HEK293 (cell line): Measurements from ENCODE around the gene PLEKHG4B.

Experiments used
- CTCF ChIA-PET: fragments of 350-600 bp; formaldehyde crosslinking; extraction: SDS; loops from one replicate; lab custom pipeline; 2021; ENCODE audit warnings: antibody characterized with exemption; lab: Yijun Ruan, JAX
- POLR2A ChIA-PET: fragments of 300-600 bp; formaldehyde crosslinking; extraction: SDS; loops from one replicate; lab custom pipeline; 2020; ENCODE audit warnings: antibody characterized with exemption, inconsistent platforms; lab: Yijun Ruan, JAX
- H3K27ac ChIP-seq: fragments of 200-500 bp; sonication (Bioruptor generic); 2 replicates; pipeline ENCODE4 v1.5.1; 2014; ENCODE audit warnings: low read depth, low read length, control low read depth, inconsistent platforms; ENCODE audit errors: extremely low read depth
- H3K36me3 ChIP-seq, 2 experiments: fragments of 200-500 bp in 1 of 2; sonication (Bioruptor generic) in 1 of 2; 1 replicate in 1 of 2; 2 replicates in 1 of 2; pipeline ENCODE4 v1.5.1; 2014 to 2017; ENCODE audit warnings: inconsistent platforms in 2 of 2, low read length in 2 of 2; ENCODE audit not compliant: control insufficient read depth in 2 of 2, insufficient read depth in 1 of 2
- H3K4me1 ChIP-seq: fragments of 200-500 bp; sonication (Bioruptor generic); 2 replicates; pipeline ENCODE4 v1.5.1; 2014; ENCODE audit warnings: mild to moderate bottlenecking, low read length, inconsistent platforms; ENCODE audit not compliant: control insufficient read depth, insufficient read depth
- H3K4me3 ChIP-seq: 2 replicates; pipeline ENCODE4 v1.5.1; 2011; ENCODE audit warnings: low read depth, mild to moderate bottlenecking, control low read depth, low read length, moderate library complexity
- H3K9me3 ChIP-seq: fragments of 200-500 bp; sonication (Bioruptor generic); 2 replicates; pipeline ENCODE4 v1.5.1; 2014; ENCODE audit warnings: low read depth, low read length, inconsistent platforms; ENCODE audit not compliant: control insufficient read depth, insufficient read depth
- GLIS1 ChIP-seq: fragments of 450-650 bp; formaldehyde crosslinking; IDR thresholded peaks from 2 replicates; pipeline ENCODE4 v1.5.1; 2016; ENCODE audit warnings: missing biosample characterization, missing genetic modification characterization
- IKZF3 ChIP-seq: fragments of 450-650 bp; IDR thresholded peaks from 2 replicates; pipeline ENCODE4 v1.5.0; 2018; ENCODE audit warnings: missing biosample characterization, mild to moderate bottlenecking, missing genetic modification characterization, moderate library complexity
- PRDM1 ChIP-seq: fragments of 450-650 bp; formaldehyde crosslinking; IDR thresholded peaks from 2 replicates; pipeline ENCODE4; 2016; ENCODE audit warnings: missing biosample characterization, missing genetic modification characterization
- PRDM10 ChIP-seq: fragments of 450-650 bp; formaldehyde crosslinking; IDR thresholded peaks from 2 replicates; pipeline ENCODE4 v1.5.1; 2016; ENCODE audit warnings: missing biosample characterization, missing genetic modification characterization
- SCRT2 ChIP-seq: fragments of 450-650 bp; formaldehyde crosslinking; IDR thresholded peaks from 2 replicates; pipeline ENCODE4 v1.5.1; 2016; ENCODE audit warnings: missing biosample characterization, missing genetic modification characterization
- ZBTB6 ChIP-seq: fragments of 450-650 bp; formaldehyde crosslinking; IDR thresholded peaks from 2 replicates; pipeline ENCODE4 v1.5.1; 2017; ENCODE audit warnings: missing biosample characterization, missing genetic modification characterization
- ZNF140 ChIP-seq: fragments of 450-650 bp; formaldehyde crosslinking; IDR thresholded peaks from 2 replicates; pipeline ENCODE4 v1.5.1; 2016; ENCODE audit warnings: missing biosample characterization, missing genetic modification characterization
- ZNF416 ChIP-seq: fragments of 450-650 bp; formaldehyde crosslinking; IDR thresholded peaks from 2 replicates; pipeline ENCODE4 v1.5.1; 2016; ENCODE audit warnings: missing biosample characterization, missing genetic modification characterization
- ZNF549 ChIP-seq: fragments of 450-650 bp; IDR thresholded peaks from 2 replicates; pipeline ENCODE4 v1.5.1; 2018; ENCODE audit warnings: missing biosample characterization, missing genetic modification characterization, mild to moderate bottlenecking, inconsistent platforms, moderate library complexity
- ZNF596 ChIP-seq: fragments of 450-650 bp; IDR thresholded peaks from 2 replicates; pipeline ENCODE4 v1.5.0; 2018; ENCODE audit warnings: missing biosample characterization, mild to moderate bottlenecking, missing genetic modification characterization, moderate library complexity
- TF ChIP-seq, protein P1 (sequence below): fragments of 450-650 bp; formaldehyde crosslinking; IDR thresholded peaks from 2 replicates; pipeline ENCODE4 v1.5.1; 2017; ENCODE audit warnings: missing biosample characterization, mild to moderate bottlenecking, missing genetic modification characterization, moderate library complexity

Gene PLEKHG4B

DNA sequence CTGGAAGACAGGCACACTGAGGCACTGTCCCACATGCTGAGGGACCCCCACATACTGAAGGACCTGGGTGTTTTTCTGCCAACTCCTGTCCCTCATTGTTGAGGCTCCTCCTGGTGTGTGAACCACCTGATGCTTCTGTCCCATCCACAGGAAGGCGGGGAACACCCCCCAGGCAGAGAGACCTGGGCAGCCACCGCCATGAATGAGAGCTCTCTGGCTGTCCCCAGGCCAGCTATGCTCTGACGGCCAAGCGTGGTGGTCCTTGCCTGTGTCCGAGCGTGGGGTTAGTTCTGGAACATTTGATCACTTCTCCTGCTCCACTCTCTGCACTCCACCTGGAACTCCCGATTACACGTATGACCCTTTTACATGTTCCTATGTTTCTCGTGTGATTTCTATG, 87.4 kb downstream of the PLEKHG4B start:
- Histone ChIP-seq H3K9me3 (no peaks in the 10 kb centered on the region), H3K36me3 (no peaks in the 10 kb centered on the region), H3K4me3 (no peak overlapping the region), H3K27ac (no peak overlapping the region), H3K4me1 (peaks cover 5% of the 10 kb centered on the region)
- ChIA-PET POLR2A (interaction anchor here (0.5 to 1.1 kb wide), 2 partner anchors 11 to 41 kb away, joined by 3 to 6 read pairs; no protein-coding TSS in a partner anchor), CTCF (interaction anchor here (1.7 kb wide), 1 partner anchor 9 kb away, joined by 5 read pairs; no protein-coding TSS in a partner anchor)
- peak; percentile 48; the same call in 1 of the 2 replicates for TF ChIP-seq SCRT2 (tag by site-specific recombination)
- no peak for TF ChIP-seq PRDM1 (tag by site-specific recombination)

- CTCF ChIA-PET: interaction anchor here (1.0 to 1.3 kb wide), 2 partner anchors 8 to 38 kb away, joined by 3 to 5 read pairs; partner anchors contain the start of genes CCDC127 and SDHA
- POLR2A ChIA-PET: interaction anchor here (0.5 to 1.2 kb wide), 3 partner anchors 8 to 40 kb away, joined by 3 to 6 read pairs (median 3); no protein-coding TSS in a partner anchor
- Histone ChIP-seq H3K4me1 (peaks cover 5% of the 10 kb centered on the region), H3K4me3 (no peak overlapping the region), H3K36me3 (no peaks in the 10 kb centered on the region), H3K9me3 (no peaks in the 10 kb centered on the region), H3K27ac (no peak overlapping the region)
- TF ChIP-seq GLIS1 (tag by site-specific recombination) (peak; percentile 35; the same call in 1 of the 2 replicates), IKZF3 (tag by site-specific recombination) (no peak), PRDM10 (peak; percentile 84), ZNF596 (tag by site-specific recombination) (no peak)
Observed at GRCh38 chr5:180286-180918, 88.4 kb downstream of the PLEKHG4B start.

GRCh38 chr5:181160-181559, 89.2 kb downstream of the PLEKHG4B start:
- TF ChIP-seq ZBTB6 (no peak), ZNF549 (tag by site-specific recombination) (no peak), ZNF416 (no peak), ZNF140 (no peak)
- TF ChIP-seq, protein P1, sequence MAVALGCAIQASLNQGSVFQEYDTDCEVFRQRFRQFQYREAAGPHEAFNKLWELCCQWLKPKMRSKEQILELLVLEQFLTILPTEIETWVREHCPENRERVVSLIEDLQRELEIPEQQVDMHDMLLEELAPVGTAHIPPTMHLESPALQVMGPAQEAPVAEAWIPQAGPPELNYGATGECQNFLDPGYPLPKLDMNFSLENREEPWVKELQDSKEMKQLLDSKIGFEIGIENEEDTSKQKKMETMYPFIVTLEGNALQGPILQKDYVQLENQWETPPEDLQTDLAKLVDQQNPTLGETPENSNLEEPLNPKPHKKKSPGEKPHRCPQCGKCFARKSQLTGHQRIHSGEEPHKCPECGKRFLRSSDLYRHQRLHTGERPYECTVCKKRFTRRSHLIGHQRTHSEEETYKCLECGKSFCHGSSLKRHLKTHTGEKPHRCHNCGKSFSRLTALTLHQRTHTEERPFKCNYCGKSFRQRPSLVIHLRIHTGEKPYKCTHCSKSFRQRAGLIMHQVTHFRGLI (tag by site-specific recombination): no peak
- Histone ChIP-seq H3K4me1 (peaks cover 5% of the 10 kb centered on the region), H3K36me3 (no peaks in the 10 kb centered on the region), H3K9me3 (no peaks in the 10 kb centered on the region), H3K4me3 (no peak overlapping the region), H3K27ac (no peak overlapping the region)
- POLR2A ChIA-PET: interaction anchor here (1.2 kb wide), 1 partner anchor 7 kb away, joined by 3 read pairs; no protein-coding TSS in a partner anchor
- CTCF ChIA-PET: interaction anchor here (1.3 kb wide), 1 partner anchor 37 kb away, joined by 3 read pairs; the partner anchor contains the start of genes CCDC127 and SDHA
